K562 (cell line): ENCODE measurements around the gene ACER3. TPM values are rescaled to one million over a fixed set of nuclear protein-coding genes. Genes with fewer than 3 reads are reported as not detected.

Experiments
- BCLAF1 ChIP-seq, 2 experiments: fragments of 450-650 bp in 1 of 2; IDR thresholded peaks; 2 replicates each; pipeline ENCODE4 v1.6.1; 2011 to 2017; ENCODE audit warnings: low read depth in 2 of 2, antibody characterized with exemption in 1 of 2, borderline replicate concordance in 1 of 2, low read length in 1 of 2, mild to moderate bottlenecking in 1 of 2, mixed read lengths in 1 of 2; ENCODE audit not compliant: control insufficient read depth in 1 of 2
- CREB5 ChIP-seq: fragments of 250-450 bp; sonication (Bioruptor Pico); IDR thresholded peaks from 2 replicates; pipeline ENCODE4 v1.5.0; 2020; ENCODE audit warnings: mild to moderate bottlenecking
- GATA2 ChIP-seq: sonication (generic); formaldehyde crosslinking; IDR thresholded peaks from 2 replicates; pipeline ENCODE4 v1.4.0; 2020; ENCODE audit warnings: mild to moderate bottlenecking, missing genetic modification reagents
- KDM2B ChIP-seq: fragments of 250-450 bp; sonication (Bioruptor Pico); IDR thresholded peaks from 2 replicates; pipeline ENCODE4 v1.8.0; 2021; ENCODE audit warnings: mild to moderate bottlenecking, moderate library complexity
- MAFF ChIP-seq: IDR thresholded peaks from 2 replicates; pipeline ENCODE4 v1.6.1; 2012; ENCODE audit warnings: low read length, improper control_type of control experiment
- MTA1 ChIP-seq: fragments of 450-650 bp; IDR thresholded peaks from 2 replicates; pipeline ENCODE4 v1.6.1; 2017; ENCODE audit warnings: borderline replicate concordance
- NCOA1 ChIP-seq: fragments of 450-650 bp; IDR thresholded peaks from 2 replicates; pipeline ENCODE4 v1.6.1; 2016; ENCODE audit warnings: low read depth
- RBM15 ChIP-seq: fragments of 200-400 bp; formaldehyde crosslinking; IDR thresholded peaks from 2 replicates; pipeline ENCODE4 v1.6.1; 2018; ENCODE audit warnings: mild to moderate bottlenecking, low read length, moderate library complexity; ENCODE audit not compliant: insufficient read depth
- SFPQ ChIP-seq: fragments of 200-400 bp; formaldehyde crosslinking; IDR thresholded peaks from 2 replicates; pipeline ENCODE4 v1.6.1; 2017; ENCODE audit warnings: mild to moderate bottlenecking, low read depth, low read length, moderate library complexity
- THAP7 ChIP-seq: fragments of 250-450 bp; sonication (Bioruptor Pico); IDR thresholded peaks from 2 replicates; pipeline ENCODE4 v1.5.0; 2021
- ZNF133 ChIP-seq: fragments of 250-450 bp; sonication (Bioruptor Pico); IDR thresholded peaks from 2 replicates; pipeline ENCODE4 v1.4.0; 2020; ENCODE audit warnings: mild to moderate bottlenecking
- ZNF311 ChIP-seq: fragments of 250-450 bp; sonication (Bioruptor Pico); IDR thresholded peaks from 2 replicates; pipeline ENCODE4 v1.4.0; 2020; ENCODE audit warnings: mild to moderate bottlenecking, moderate library complexity
- ZNF592 ChIP-seq: fragments of 450-650 bp; IDR thresholded peaks from 2 replicates; pipeline ENCODE4 v1.6.1; 2017; ENCODE audit warnings: antibody characterized with exemption, mild to moderate bottlenecking
- ZNF695 ChIP-seq: fragments of 450-650 bp; formaldehyde crosslinking; IDR thresholded peaks from 2 replicates; pipeline ENCODE4 v1.4.0; 2020; ENCODE audit warnings: mild to moderate bottlenecking, moderate library complexity
- ZNF766 ChIP-seq: fragments of 200-800 bp; sonication (Bioruptor generic); conservative IDR thresholded peaks from 2 replicates; pipeline ENCODE4 v1.6.1; 2016; ENCODE audit warnings: missing genetic modification characterization, missing compliant biosample characterization
- polyA plus RNA-seq, 8 experiments: library from polyadenylated mRNA; depleted of rRNA in 4 of 8; stranded (reverse) in 5 of 8; unstranded in 3 of 8; fragments of >200 nt; fragmentation: Nextera tagmentation in 2 of 8; fragmentation: Illumina TruSeq in 1 of 8; extraction: Ambion mirVana in 2 of 8; extraction: Trizol in 1 of 8; gene quantifications; 2 replicates each; pipeline versions ENCODE4 v1.2.1 to v1.2.3, GENCODE V29; 2011 to 2014; ENCODE audit warnings: inconsistent platforms in 1 of 8, missing spikeins in 1 of 8
- total RNA-seq, 7 experiments: library from RNA; depleted of rRNA in 6 of 7; stranded (reverse); fragments of >200 nt in 6 of 7; fragmentation: Illumina TruSeq in 2 of 7; extraction: Trizol in 2 of 7; gene quantifications; 2 replicates each; pipeline versions ENCODE4 v1.2.1 to v1.2.3, GENCODE V29; 2011 to 2021; ENCODE audit warnings: low replicate concordance in 1 of 7

ACER3 gene
- total and polyA plus RNA-seq, 9 of the 15 experiments (the other 6 are each of a cell fraction or from before 2014, with no cell fraction given), result 2.0 to 23.8 (median 9.5) TPM

- TF ChIP-seq ZNF592, result peak; percentile 96
- TF ChIP-seq SFPQ, result no peak
- TF ChIP-seq NCOA1, result no peak
- no peak for TF ChIP-seq ZNF133
- no peak for TF ChIP-seq GATA2 (CRISPR knock-in tag)
- no peak for TF ChIP-seq RBM15
- peak; percentile 77 for TF ChIP-seq ZNF766 (CRISPR knock-in tag)
- no peak for TF ChIP-seq THAP7 (CRISPR knock-in tag)
- TF ChIP-seq ZNF695 (CRISPR knock-in tag), result no peak
- no peak for TF ChIP-seq MAFF
- TF ChIP-seq ZNF311, result peak; percentile 88; the same call in 1 of the 2 replicates
- TF ChIP-seq KDM2B (CRISPR knock-in tag), result no peak
- TF ChIP-seq CREB5 (CRISPR knock-in tag), result no peak
- no peak for TF ChIP-seq MTA1
- no peak for TF ChIP-seq BCLAF1 (IDR thresholded peaks at IDR 0.05; ENCODE audit: borderline replicate concordance in 1 of 2, control insufficient read depth in 1 of 2, low read depth in 2 of 2, low read length in 1 of 2)
These were observed 50.7 kb downstream of the ACER3 start (continued) for GRCh38 chr11:76911415-76911808.
